NCI-H2227 (cell line): Measurements from ENCODE around the gene DIO1.

Source experiments
- DNase-seq: peaks from one replicate; lab custom pipeline; 2025; ENCODE audit not compliant: unreplicated experiment; lab: John Stamatoyannopoulos, UW

Gene DIO1

GRCh38 chr1:53938136-53938830 is 44.3 kb downstream of the DIO1 start:
- no peak for DNase-seq

- DNase-seq, result no peak
These were observed 48.4 kb downstream of the DIO1 start for GRCh38 chr1:53942127-53942957.

GRCh38 chr1:53943090-53943489 is 49.1 kb downstream of the DIO1 start:
- DNase-seq, result no peak

- no peak for DNase-seq
These were observed 49.6 kb downstream of the DIO1 start for GRCh38 chr1:53943490-53944043.

- DNase-seq, result peak; percentile 45
These were observed 50.6 kb downstream of the DIO1 start for GRCh38 chr1:53944469-53945182.

- DNase-seq, result no peak
These were observed 51.1 kb downstream of the DIO1 start for GRCh38 chr1:53945183-53945432.

GRCh38 chr1:53945433-53946251 is 51.7 kb downstream of the DIO1 start, which contains the start of gene IFT25:
Gene IFT25, minus strand, starts transcription at chr1:53945699. Its CDS starts 5,617 bp downstream, at chr1:53940082.
- DNase-seq, result peak; percentile 97

- peak; percentile 97 for DNase-seq
These were observed 52.5 kb downstream of the DIO1 start, which contains the start of gene LRRC42 for GRCh38 chr1:53946252-53947171. Gene LRRC42, plus strand, starts transcription at chr1:53946350. Its CDS starts 5,650 bp downstream, at chr1:53952000.

GRCh38 chr1:53947172-53947907 is 53.4 kb downstream of the DIO1 start:
- no peak for DNase-seq

- no peak for DNase-seq
These were observed 54.3 kb downstream of the DIO1 start for GRCh38 chr1:53948291-53948690.

GRCh38 chr1:53949023-53949990 is 55.3 kb downstream of the DIO1 start:
- DNase-seq, result peak; percentile 86

GRCh38 chr1:53951697-53952096 is 57.7 kb downstream of the DIO1 start:
- no peak for DNase-seq

- DNase-seq, result no peak
These were observed 60.1 kb downstream of the DIO1 start for GRCh38 chr1:53954128-53954527.

- peak; percentile 41 for DNase-seq
These were observed 62.6 kb downstream of the DIO1 start for GRCh38 chr1:53956308-53957168.

- DNase-seq, result no peak
These were observed 63.3 kb downstream of the DIO1 start for GRCh38 chr1:53957194-53957818.

- DNase-seq, result peak; percentile 13
These were observed 65.8 kb downstream of the DIO1 start for GRCh38 chr1:53959664-53960250.
